Ishikawa (cell line): ENCODE measurements around the gene KRT83.
A peak's percentile ranks its signal among the peaks of the same experiment; 100 is the strongest.

Experiments used
- CEBPB ChIP-seq: IDR thresholded peaks from 2 replicates; pipeline ENCODE4 v1.6.1; 2012
- CREB1 ChIP-seq: IDR thresholded peaks from 2 replicates; pipeline ENCODE4 v1.6.1; 2012; ENCODE audit warnings: low read depth
- EGR1 ChIP-seq: IDR thresholded peaks from 2 replicates; pipeline ENCODE4 v1.6.1; 2012
- EP300 ChIP-seq: IDR thresholded peaks from 2 replicates; pipeline ENCODE4 v1.6.1; 2012; ENCODE audit warnings: borderline replicate concordance
- FOXM1 ChIP-seq: IDR thresholded peaks from 2 replicates; pipeline ENCODE4 v1.6.1; 2012; ENCODE audit warnings: low read depth, borderline replicate concordance
- MAX ChIP-seq: IDR thresholded peaks from 2 replicates; pipeline ENCODE4 v1.6.1; 2012
- NFIC ChIP-seq: IDR thresholded peaks from 2 replicates; pipeline ENCODE4 v1.6.1; 2012
- RAD21 ChIP-seq: IDR thresholded peaks from 2 replicates; pipeline ENCODE4 v1.6.1; 2012; ENCODE audit warnings: low read depth
- TAF1 ChIP-seq: IDR thresholded peaks from 2 replicates; pipeline ENCODE4 v1.6.1; 2012; ENCODE audit warnings: low read depth, mild to moderate bottlenecking
- TCF12 ChIP-seq: IDR thresholded peaks from 2 replicates; pipeline ENCODE4 v1.6.1; 2012; ENCODE audit warnings: low read depth
- TEAD4 ChIP-seq: IDR thresholded peaks from 2 replicates; pipeline ENCODE4 v1.6.1; 2012
- USF1 ChIP-seq: IDR thresholded peaks from 2 replicates; pipeline ENCODE4 v1.6.1; 2012
- YY1 ChIP-seq: IDR thresholded peaks from 2 replicates; pipeline ENCODE4 v1.6.1; 2012; ENCODE audit warnings: low read depth
- ZBTB7A ChIP-seq: IDR thresholded peaks from 2 replicates; pipeline ENCODE4 v1.6.1; 2012; ENCODE audit warnings: low read depth
- TF ChIP-seq, protein P1 (sequence below): IDR thresholded peaks from 2 replicates; pipeline ENCODE4 v1.6.1; 2012; ENCODE audit warnings: low read depth, mild to moderate bottlenecking

Gene KRT83

DNA sequence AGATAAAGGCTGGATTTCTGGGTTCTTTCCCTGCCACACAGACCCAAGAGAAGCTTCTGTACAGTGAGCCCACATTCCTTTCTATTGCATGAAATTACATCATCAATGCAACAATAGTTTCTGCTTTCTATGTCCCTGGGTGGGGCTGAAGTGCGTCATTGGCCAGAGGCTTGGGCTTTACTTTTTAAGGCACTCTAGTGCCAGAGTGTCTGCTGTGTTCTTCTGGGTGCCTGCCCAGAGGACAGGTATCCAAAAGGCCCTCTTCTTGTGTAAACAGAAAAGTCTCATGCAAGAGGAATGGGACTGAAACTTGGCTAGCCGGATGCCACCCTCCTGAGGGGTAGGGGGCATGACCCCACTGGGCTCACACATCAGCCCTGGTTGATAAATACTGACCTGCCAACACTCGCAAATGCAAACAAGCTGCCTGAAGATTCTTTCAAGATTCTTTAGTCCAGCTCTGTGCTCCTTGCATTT lies 40.8 kb downstream of the KRT83 start:
- peak; percentile 79 for TF ChIP-seq CREB1
- 0 out of 2 replicates have a peak, but pooled peaks have one; percentile 49 for TF ChIP-seq ZBTB7A
- TF ChIP-seq, protein P1, sequence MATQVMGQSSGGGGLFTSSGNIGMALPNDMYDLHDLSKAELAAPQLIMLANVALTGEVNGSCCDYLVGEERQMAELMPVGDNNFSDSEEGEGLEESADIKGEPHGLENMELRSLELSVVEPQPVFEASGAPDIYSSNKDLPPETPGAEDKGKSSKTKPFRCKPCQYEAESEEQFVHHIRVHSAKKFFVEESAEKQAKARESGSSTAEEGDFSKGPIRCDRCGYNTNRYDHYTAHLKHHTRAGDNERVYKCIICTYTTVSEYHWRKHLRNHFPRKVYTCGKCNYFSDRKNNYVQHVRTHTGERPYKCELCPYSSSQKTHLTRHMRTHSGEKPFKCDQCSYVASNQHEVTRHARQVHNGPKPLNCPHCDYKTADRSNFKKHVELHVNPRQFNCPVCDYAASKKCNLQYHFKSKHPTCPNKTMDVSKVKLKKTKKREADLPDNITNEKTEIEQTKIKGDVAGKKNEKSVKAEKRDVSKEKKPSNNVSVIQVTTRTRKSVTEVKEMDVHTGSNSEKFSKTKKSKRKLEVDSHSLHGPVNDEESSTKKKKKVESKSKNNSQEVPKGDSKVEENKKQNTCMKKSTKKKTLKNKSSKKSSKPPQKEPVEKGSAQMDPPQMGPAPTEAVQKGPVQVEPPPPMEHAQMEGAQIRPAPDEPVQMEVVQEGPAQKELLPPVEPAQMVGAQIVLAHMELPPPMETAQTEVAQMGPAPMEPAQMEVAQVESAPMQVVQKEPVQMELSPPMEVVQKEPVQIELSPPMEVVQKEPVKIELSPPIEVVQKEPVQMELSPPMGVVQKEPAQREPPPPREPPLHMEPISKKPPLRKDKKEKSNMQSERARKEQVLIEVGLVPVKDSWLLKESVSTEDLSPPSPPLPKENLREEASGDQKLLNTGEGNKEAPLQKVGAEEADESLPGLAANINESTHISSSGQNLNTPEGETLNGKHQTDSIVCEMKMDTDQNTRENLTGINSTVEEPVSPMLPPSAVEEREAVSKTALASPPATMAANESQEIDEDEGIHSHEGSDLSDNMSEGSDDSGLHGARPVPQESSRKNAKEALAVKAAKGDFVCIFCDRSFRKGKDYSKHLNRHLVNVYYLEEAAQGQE: no peak
- TF ChIP-seq EGR1: no peak
- peak; percentile 96 for TF ChIP-seq FOXM1
- TF ChIP-seq NFIC: peak; percentile 98
- peak; percentile 98 for TF ChIP-seq TCF12
- peak; percentile 100 for TF ChIP-seq CEBPB
- TF ChIP-seq MAX: no peak
- no peak for TF ChIP-seq USF1
- TF ChIP-seq YY1: peak; percentile 10; the same call in 1 of the 2 replicates
- TF ChIP-seq RAD21: no peak; the same call in 1 of the 2 replicates
- TF ChIP-seq TAF1: peak; percentile 12; the same call in 1 of the 2 replicates
- TF ChIP-seq EP300: peak; percentile 99
- TF ChIP-seq TEAD4: peak; percentile 92

- no peak for TF ChIP-seq USF1
- TF ChIP-seq ZBTB7A: 0 out of 2 replicates have a peak, but pooled peaks have one; percentile 36
- peak; percentile 93 for TF ChIP-seq TCF12
- TF ChIP-seq, protein P1: no peak
- TF ChIP-seq TEAD4: peak; percentile 96
- TF ChIP-seq TAF1: no peak; the same call in 1 of the 2 replicates
- peak; percentile 97 for TF ChIP-seq EP300
- peak; percentile 90 for TF ChIP-seq NFIC
- no peak for TF ChIP-seq CEBPB
- TF ChIP-seq FOXM1: peak; percentile 94
- no peak for TF ChIP-seq CREB1
- TF ChIP-seq EGR1: no peak
- 0 out of 2 replicates have a peak, but pooled peaks have one; percentile 64 for TF ChIP-seq YY1
- TF ChIP-seq RAD21: 0 out of 2 replicates have a peak, but pooled peaks have one; percentile 12
- peak; percentile 52 for TF ChIP-seq MAX
These were observed 41.5 kb downstream of the KRT83 start for GRCh38 chr12:52279422-52280318.

GRCh38 chr12:52278575-52279421 lies 42.4 kb downstream of the KRT83 start:
- TF ChIP-seq TCF12 (no peak), TAF1 (peak; percentile 34; the same call in 1 of the 2 replicates), FOXM1 (no peak), NFIC (no peak), CREB1 (no peak), MAX (peak; percentile 10; the same call in 1 of the 2 replicates), EP300 (no peak), CEBPB (no peak), EGR1 (no peak), ZBTB7A (peak; percentile 36; the same call in 1 of the 2 replicates), RAD21 (peak; percentile 92), YY1 (0 out of 2 replicates have a peak, but pooled peaks have one; percentile 41), USF1 (no peak), TEAD4 (peak; percentile 51; the same call in 1 of the 2 replicates)
- TF ChIP-seq, protein P1: no peak
